Coronary artery (tissue), 2 donors: ENCODE measurements around the gene FBXO44.

Experiments
- DNase-seq: peaks from one replicate; pipeline ENCODE4 v3.0.0-alpha.2; 2017; ENCODE audit warnings: low spot score
- H3K27ac ChIP-seq, 2 donors: fragments of 200-600 bp; sonication (generic); one replicate each; pipeline ENCODE4 v1.5.1; 2016 to 2019
- H3K4me3 ChIP-seq: fragments of 200-600 bp; sonication (generic); 2 replicates; pipeline ENCODE4 v1.5.1; 2016; ENCODE audit warnings: mild to moderate bottlenecking, moderate library complexity
- TF ChIP-seq, protein P1 (sequence below): fragments of 200-600 bp; sonication (generic); IDR thresholded peaks from one replicate; pipeline ENCODE4 v1.5.1; 2019; ENCODE audit warnings: antibody characterized with exemption

Gene FBXO44

GRCh38 chr1:11623702-11624101 is 31.0 kb upstream of the FBXO44 start:
- TF ChIP-seq, protein P1, sequence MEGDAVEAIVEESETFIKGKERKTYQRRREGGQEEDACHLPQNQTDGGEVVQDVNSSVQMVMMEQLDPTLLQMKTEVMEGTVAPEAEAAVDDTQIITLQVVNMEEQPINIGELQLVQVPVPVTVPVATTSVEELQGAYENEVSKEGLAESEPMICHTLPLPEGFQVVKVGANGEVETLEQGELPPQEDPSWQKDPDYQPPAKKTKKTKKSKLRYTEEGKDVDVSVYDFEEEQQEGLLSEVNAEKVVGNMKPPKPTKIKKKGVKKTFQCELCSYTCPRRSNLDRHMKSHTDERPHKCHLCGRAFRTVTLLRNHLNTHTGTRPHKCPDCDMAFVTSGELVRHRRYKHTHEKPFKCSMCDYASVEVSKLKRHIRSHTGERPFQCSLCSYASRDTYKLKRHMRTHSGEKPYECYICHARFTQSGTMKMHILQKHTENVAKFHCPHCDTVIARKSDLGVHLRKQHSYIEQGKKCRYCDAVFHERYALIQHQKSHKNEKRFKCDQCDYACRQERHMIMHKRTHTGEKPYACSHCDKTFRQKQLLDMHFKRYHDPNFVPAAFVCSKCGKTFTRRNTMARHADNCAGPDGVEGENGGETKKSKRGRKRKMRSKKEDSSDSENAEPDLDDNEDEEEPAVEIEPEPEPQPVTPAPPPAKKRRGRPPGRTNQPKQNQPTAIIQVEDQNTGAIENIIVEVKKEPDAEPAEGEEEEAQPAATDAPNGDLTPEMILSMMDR = no peak
- DNase-seq = no peak
- Histone ChIP-seq H3K27ac (no peak overlapping the region), H3K4me3 (no peak overlapping the region)

- TF ChIP-seq, protein P1 = no peak
- Histone ChIP-seq H3K4me3 (no peak overlapping the region), H3K27ac (no peak overlapping the region)
- no peak for DNase-seq
These were observed 28.1 kb upstream of the FBXO44 start for GRCh38 chr1:11626551-11626950.

DNA sequence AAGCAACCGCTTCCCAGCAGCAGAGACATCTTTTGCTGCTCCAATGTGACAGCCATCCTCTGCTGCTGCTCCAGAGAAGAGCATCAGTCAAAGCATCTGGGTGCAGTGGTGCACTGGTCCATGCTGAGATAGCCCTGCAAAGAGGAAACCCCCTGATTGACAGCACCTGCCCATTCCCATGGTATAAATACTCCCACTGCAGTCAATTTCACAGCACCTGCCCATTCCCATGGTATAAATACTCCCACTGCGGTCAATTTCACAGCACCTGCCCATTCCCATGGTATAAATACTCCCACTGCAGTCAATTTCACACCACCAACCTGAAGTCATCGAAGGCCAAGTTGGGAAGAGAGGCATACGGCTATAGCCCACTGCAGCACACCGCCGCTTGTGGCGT is 25.9 kb upstream of the FBXO44 start:
- H3K27ac ChIP-seq = no peak overlapping the region
- H3K4me3 ChIP-seq = no peak overlapping the region
- no peak for DNase-seq
- TF ChIP-seq, protein P1 = no peak

DNA sequence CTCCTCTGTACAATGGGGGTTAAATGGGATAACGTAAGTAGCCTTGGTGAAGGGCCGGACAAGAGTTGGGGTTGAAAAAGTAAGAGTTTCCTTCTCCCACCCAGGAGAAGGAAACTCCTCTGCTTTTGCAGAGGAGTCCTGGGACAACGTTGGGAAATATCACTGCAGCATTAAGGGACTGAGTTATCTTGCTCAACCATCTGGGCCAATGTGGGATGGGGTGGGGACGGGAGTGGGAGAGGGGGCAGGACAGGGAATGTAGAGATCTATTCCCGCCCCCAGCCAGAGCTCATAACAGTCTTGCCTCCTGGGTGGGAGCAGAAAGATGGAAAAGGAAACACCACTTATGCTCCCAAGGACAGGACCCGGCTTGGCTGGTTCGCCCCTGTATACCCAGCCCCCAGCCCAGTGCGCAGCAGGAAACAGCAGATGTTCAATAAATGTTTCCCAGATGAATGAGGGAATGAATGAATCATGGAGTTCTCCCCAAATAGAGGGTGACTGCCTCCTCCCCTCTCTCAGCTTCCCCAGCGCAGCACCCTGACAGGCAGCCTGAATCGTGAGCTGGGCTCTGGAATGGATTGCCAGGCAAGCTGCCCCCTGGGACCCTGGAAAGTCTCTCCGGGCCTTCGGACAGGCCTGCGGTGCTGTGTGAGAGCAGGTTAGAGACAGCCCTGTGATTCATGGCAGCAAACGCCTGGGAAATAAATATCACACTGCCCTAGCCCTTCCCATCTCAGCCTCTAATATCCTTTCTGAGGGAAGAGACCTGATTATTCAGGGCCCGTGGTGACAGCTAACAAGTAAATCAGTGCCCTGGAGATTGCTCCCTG is 25.3 kb upstream of the FBXO44 start:
- DNase-seq = no peak
- H3K4me3 ChIP-seq = no peak overlapping the region
- no peak overlapping the region for H3K27ac ChIP-seq
- TF ChIP-seq, protein P1 = no peak

GRCh38 chr1:11634365-11635192 is 20.1 kb upstream of the FBXO44 start:
- H3K4me3 ChIP-seq = no peak overlapping the region
- TF ChIP-seq, protein P1 = no peak
- DNase-seq = no peak

DNA sequence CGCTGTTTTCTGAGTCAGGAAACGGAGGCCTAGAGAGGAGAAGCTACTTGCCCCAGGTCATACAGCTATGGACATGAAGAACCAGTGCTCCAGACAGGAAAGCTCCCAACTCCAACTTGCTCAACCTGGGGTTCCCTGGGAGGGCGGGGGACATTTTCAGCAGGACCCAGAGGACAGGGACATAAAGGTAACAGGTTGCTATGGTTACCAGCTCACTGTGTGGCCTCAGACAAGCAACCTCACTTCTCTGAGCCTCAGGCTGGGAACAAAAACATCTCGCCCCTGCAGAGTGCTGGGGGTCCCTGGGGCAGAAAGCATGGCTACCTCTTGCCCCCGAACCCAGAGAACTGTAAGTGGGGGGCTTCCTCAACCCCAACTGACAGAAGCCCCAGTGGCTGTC is 16.6 kb upstream of the FBXO44 start:
- TF ChIP-seq, protein P1 = no peak
- DNase-seq = no peak
- Histone ChIP-seq H3K4me3 (no peak overlapping the region), H3K27ac (no peak overlapping the region)

More at GRCh38 chr1:11634365-11635192, 20.1 kb upstream of the FBXO44 start:
- H3K27ac ChIP-seq = no peak overlapping the region
